GM23338 (cell line): ENCODE measurements around the gene FUT8.

Source experiments
- ZNF114 ChIP-seq: fragments of 250-450 bp; sonication (Bioruptor Pico); IDR thresholded peaks from 2 replicates; pipeline ENCODE4 v1.5.0; 2020; ENCODE audit warnings: mild to moderate bottlenecking, moderate library complexity
- TF ChIP-seq, protein P1 (sequence below), 2 experiments: fragments of 200-600 bp in 1 of 2; sonication (generic) in 1 of 2; conservative IDR thresholded peaks; 2 replicates each; pipeline versions ENCODE4 v1.5.1 to v1.6.1; 2016 to 2017; ENCODE audit warnings: antibody characterized with exemption in 2 of 2, low read depth in 2 of 2, mild to moderate bottlenecking in 2 of 2, moderate library complexity in 1 of 2

DNA sequence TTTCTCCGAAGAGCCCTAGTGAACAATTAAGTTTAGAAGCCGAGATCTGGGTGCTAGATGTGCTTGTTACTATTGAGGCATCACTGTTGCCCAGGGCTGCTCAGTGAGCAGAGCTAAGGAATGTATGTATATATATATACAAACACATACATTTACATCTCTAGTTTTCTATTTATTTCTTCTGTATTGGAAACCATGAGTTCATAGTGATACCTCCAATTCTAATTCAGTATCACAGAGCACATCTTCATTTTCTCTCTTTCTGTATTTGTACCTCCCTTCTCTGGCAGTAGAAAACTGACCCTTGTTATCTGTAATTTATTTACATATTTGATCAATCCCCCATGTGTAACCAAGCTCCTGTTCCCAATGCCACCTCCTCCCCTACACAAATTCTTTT is 40.7 kb upstream of the FUT8 start:
- TF ChIP-seq, protein P1, sequence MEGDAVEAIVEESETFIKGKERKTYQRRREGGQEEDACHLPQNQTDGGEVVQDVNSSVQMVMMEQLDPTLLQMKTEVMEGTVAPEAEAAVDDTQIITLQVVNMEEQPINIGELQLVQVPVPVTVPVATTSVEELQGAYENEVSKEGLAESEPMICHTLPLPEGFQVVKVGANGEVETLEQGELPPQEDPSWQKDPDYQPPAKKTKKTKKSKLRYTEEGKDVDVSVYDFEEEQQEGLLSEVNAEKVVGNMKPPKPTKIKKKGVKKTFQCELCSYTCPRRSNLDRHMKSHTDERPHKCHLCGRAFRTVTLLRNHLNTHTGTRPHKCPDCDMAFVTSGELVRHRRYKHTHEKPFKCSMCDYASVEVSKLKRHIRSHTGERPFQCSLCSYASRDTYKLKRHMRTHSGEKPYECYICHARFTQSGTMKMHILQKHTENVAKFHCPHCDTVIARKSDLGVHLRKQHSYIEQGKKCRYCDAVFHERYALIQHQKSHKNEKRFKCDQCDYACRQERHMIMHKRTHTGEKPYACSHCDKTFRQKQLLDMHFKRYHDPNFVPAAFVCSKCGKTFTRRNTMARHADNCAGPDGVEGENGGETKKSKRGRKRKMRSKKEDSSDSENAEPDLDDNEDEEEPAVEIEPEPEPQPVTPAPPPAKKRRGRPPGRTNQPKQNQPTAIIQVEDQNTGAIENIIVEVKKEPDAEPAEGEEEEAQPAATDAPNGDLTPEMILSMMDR (conservative IDR thresholded peaks at IDR 0.05; ENCODE audit: low read depth in 2 of 2) = no peak
- TF ChIP-seq ZNF114 (CRISPR knock-in tag) = no peak
